Inflammatory macrophage (primary cell): ENCODE measurements around the gene MAS1.
"Not testable (repeated sequence)": the region's sequence is repeated elsewhere in the genome, so short reads cannot be mapped to it uniquely, and the experiment has no call there.

Experiments used
- DNase-seq, 2 donors: peaks; one replicate each; pipeline ENCODE4 v3.0.0-alpha.2; 2020 to 2022

Gene MAS1

GRCh38 chr6:159919011-159919511 is 28.3 kb downstream of the MAS1 start:
- no peak for DNase-seq

- DNase-seq = no peak
These were observed 29.0 kb downstream of the MAS1 start for GRCh38 chr6:159919800-159920199.

GRCh38 chr6:159924150-159924549 is 33.4 kb downstream of the MAS1 start:
- DNase-seq = not testable (repeated sequence)

GRCh38 chr6:159926542-159927203 is 35.9 kb downstream of the MAS1 start:
- DNase-seq = no peak

GRCh38 chr6:159929819-159930218 is 39.0 kb downstream of the MAS1 start:
- peak in 1 of 2 donors; percentile 12 for DNase-seq

GRCh38 chr6:159931112-159931511 is 40.3 kb downstream of the MAS1 start:
- no peak for DNase-seq

GRCh38 chr6:159931846-159932245 is 41.1 kb downstream of the MAS1 start:
- DNase-seq = no peak

GRCh38 chr6:159933077-159933476 is 42.3 kb downstream of the MAS1 start:
- DNase-seq = no peak

GRCh38 chr6:159934181-159934580 is 43.4 kb downstream of the MAS1 start:
- no peak for DNase-seq

- no peak for DNase-seq
These were observed 44.3 kb downstream of the MAS1 start for GRCh38 chr6:159935065-159935464.

GRCh38 chr6:159935633-159936032 is 44.8 kb downstream of the MAS1 start:
- no peak for DNase-seq

- DNase-seq = no peak
These were observed 48.8 kb downstream of the MAS1 start for GRCh38 chr6:159939591-159940016.
